AG04450 (cell line): ENCODE results near the gene NCAN. TPM values are rescaled to one million over a fixed set of nuclear protein-coding genes. Genes with fewer than 3 reads are reported as not detected.

Experiments used
- CTCF ChIA-PET: fragments of 300-600, 350-600 bp; formaldehyde crosslinking; extraction: SDS; loops from one replicate; lab custom pipeline; 2022; ENCODE audit warnings: antibody characterized with exemption, inconsistent platforms; lab: Charles Lee
- POLR2A ChIA-PET: fragments of 350-600 bp; formaldehyde crosslinking; extraction: SDS; loops from one replicate; lab custom pipeline; 2021; ENCODE audit warnings: antibody characterized with exemption, inconsistent platforms; lab: Yijun Ruan, JAX
- DNase-seq: peaks from one replicate; pipeline ENCODE4 v3.0.0-alpha.2; 2011; ENCODE audit warnings: low read depth, low spot score
- H3K27ac ChIP-seq: one replicate; pipeline ENCODE4 v1.5.1; 2012; ENCODE audit warnings: low read depth, low read length, control low read depth
- H3K27me3 ChIP-seq: one replicate; pipeline ENCODE4 v1.6.0; 2012; ENCODE audit warnings: low read length; ENCODE audit not compliant: control insufficient read depth, insufficient read depth
- H3K4me3 ChIP-seq: 2 replicates; pipeline ENCODE4 v1.5.1; 2011; ENCODE audit warnings: mild to moderate bottlenecking, low read depth, low read length, control low read depth
- H3K9me3 ChIP-seq: 2 replicates; pipeline ENCODE4 v1.5.1; 2012; ENCODE audit warnings: low read length; ENCODE audit not compliant: control insufficient read depth, insufficient read depth
- polyA minus RNA-seq: library from RNA; depleted of rRNA, polyadenylated mRNA; stranded (reverse); fragments of >200 nt; gene quantifications from 2 replicates; pipeline ENCODE4 v1.2.3, GENCODE V29; 2011; rRNA and poly(A)+ RNA removed
- polyA plus RNA-seq: library from polyadenylated mRNA; depleted of rRNA; stranded (reverse); fragments of >200 nt; gene quantifications from 2 replicates; pipeline ENCODE4 v1.2.3, GENCODE V29; 2011; rRNA removed
- TF ChIP-seq, protein P1 (sequence below): IDR thresholded peaks from 2 replicates; pipeline ENCODE4 v1.5.1; 2011; ENCODE audit warnings: low read depth, low read length, control low read depth, inconsistent platforms

NCAN gene
- polyA plus RNA-seq (not detected in 2 replicates), polyA minus RNA-seq (0.05 TPM in 1 of 2 replicates, not detected in the other)

DNA sequence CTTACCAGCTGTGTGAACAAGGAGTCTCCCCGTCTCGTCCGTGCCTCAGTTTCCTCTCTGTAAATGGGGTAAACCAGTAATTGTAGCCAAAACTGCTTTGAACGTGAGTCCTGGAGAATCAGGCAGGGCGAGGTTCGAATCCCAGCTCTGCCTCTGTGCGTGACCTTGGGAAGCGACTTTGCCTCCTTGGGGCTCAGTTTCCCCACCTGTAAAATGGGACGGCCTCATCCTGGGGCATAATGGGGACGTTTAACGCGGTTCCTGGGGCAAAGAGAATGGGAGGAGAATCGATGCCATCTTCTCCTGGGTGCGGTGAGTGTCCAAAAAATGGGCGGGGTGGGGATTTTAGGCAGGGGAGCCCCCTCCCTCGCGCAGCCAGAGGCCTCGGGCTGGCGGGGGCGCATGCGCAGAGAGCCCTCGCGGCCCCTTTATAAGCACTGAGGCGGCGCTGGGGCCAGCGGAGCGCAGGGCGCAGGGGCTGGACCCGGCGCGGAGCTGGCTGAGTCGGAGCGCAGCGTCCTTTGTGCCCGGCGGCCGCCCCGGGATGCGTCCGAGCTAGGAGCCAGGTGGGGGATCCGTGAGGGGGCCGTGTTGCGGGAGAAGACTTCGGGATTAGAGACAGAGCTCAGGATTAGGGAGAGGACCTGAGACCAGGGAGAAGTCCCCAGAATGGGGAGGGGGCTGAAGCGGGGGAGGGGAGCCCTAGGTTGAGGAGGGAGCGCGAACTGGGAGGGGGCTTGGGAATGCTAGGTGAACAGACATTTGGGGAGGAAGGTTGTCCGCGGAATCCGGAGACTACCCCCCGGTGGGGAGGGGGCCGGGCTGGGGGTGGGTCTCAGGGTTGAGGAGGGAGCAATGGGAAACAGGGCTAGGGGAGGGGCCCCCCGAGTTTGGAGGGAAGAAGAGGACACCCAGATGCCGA, at the start of gene NCAN:
Gene NCAN (plus strand): TSS at position 460 of the 922 bp plus-strand sequence. CDS start 4,996 bp downstream, outside the sequence.
- TF ChIP-seq, protein P1, sequence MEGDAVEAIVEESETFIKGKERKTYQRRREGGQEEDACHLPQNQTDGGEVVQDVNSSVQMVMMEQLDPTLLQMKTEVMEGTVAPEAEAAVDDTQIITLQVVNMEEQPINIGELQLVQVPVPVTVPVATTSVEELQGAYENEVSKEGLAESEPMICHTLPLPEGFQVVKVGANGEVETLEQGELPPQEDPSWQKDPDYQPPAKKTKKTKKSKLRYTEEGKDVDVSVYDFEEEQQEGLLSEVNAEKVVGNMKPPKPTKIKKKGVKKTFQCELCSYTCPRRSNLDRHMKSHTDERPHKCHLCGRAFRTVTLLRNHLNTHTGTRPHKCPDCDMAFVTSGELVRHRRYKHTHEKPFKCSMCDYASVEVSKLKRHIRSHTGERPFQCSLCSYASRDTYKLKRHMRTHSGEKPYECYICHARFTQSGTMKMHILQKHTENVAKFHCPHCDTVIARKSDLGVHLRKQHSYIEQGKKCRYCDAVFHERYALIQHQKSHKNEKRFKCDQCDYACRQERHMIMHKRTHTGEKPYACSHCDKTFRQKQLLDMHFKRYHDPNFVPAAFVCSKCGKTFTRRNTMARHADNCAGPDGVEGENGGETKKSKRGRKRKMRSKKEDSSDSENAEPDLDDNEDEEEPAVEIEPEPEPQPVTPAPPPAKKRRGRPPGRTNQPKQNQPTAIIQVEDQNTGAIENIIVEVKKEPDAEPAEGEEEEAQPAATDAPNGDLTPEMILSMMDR = no peak
- Histone ChIP-seq H3K27me3 (peaks cover 27% of the 10 kb centered on the region), H3K4me3 (no peak within 1 kb of the TSS), H3K9me3 (no peaks in the 10 kb centered on the region), H3K27ac (no peak within 1 kb of the TSS)
- POLR2A ChIA-PET = no interaction called here
- DNase-seq = no peak
- CTCF ChIA-PET = no interaction called here

DNA sequence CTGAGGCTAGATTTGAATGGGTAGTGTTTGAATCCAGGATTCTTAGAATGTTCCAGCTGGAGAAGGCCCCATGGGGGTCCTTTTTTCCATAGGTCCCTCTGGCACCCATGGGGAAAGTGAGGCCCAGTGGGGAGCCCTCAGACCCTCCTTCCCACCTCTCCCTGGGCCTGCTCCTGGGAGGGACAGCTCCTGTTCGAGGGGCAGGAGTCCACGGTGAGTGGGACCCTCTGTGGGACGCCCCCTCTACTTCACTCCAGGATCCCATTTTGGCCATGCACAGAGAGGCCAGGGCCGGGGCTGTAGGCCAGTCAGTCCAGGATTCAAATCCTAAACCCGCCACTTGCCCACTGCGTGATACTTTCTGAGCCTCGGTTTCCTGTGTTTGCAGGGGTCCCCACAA, 49.3 kb upstream of the NCAN start:
- ChIA-PET CTCF (no interaction called here), POLR2A (no interaction called here)
- Histone ChIP-seq H3K4me3 (no peak overlapping the region), H3K27me3 (no peaks in the 10 kb centered on the region), H3K27ac (no peak overlapping the region), H3K9me3 (no peaks in the 10 kb centered on the region)
- no peak for DNase-seq
- TF ChIP-seq, protein P1 = no peak

DNA sequence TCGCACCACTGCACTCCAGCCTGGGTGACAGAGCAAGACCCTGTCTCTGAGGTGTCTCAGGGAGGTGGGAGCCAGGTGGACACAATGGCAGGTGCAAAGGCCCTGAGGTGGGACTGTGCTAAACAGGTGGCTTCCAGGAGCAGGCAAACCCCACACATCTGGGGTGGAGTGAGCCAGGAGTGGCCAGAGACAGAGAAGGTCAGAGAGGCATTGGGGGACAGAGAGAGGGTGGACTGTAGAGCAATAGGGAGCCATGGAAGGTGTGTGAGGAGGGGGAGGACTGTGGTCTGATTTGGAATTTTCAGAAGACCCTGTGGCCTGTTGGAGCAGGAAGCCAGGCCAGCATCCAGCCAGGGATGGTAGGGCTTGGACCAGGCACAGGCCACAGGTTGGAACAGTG, 46.4 kb upstream of the NCAN start:
- Histone ChIP-seq H3K9me3 (no peaks in the 10 kb centered on the region; the same call in 1 of the 2 replicates), H3K4me3 (no peak overlapping the region), H3K27ac (no peak overlapping the region), H3K27me3 (no peaks in the 10 kb centered on the region)
- ChIA-PET CTCF (no interaction called here), POLR2A (no interaction called here)
- TF ChIP-seq, protein P1 = no peak
- no peak for DNase-seq

DNA sequence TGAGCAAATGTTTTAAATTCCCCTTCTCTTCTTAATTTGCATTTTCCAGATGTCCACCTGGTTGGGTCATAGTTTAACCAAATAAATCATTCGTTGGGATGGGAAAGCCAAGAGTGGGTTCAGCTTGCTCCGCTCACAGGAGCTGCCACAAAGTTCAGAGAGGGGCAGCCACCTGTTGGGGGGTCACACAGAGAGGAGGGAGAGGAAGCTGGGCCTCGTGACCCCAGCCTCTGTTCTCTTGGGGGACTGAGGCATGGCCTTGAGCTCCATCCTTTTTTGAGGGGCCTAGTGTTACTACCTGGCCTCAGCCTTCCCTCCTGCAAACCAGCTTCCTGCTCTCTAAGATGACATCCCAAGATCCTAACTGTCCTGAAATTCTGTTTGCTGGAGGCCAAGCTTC, 44.1 kb upstream of the NCAN start:
- TF ChIP-seq, protein P1 = no peak
- POLR2A ChIA-PET = no interaction called here
- no peak for DNase-seq
- Histone ChIP-seq H3K27me3 (no peaks in the 10 kb centered on the region), H3K9me3 (no peaks in the 10 kb centered on the region; the same call in 1 of the 2 replicates), H3K4me3 (no peak overlapping the region), H3K27ac (no peak overlapping the region)
- CTCF ChIA-PET = interaction anchor here (2.4 kb wide), 1 partner anchor 21 kb away, joined by 13 read pairs; no protein-coding TSS in a partner anchor
